Cardiac fibroblast (primary cell): Measurements from ENCODE around the gene RPL27.

Experiments used
- DNase-seq, 2 donors: peaks; one replicate each; pipeline versions ENCODE4 v3.0.0 to v3.0.0-alpha.2; 2010; ENCODE audit warnings: low read depth in 2 of 2
- H3K4me3 ChIP-seq, 2 donors: replicated peaks in 1 of 2; 1 replicate in 1 of 2; 2 replicates in 1 of 2; pipeline ENCODE4 v1.5.1; 2011; ENCODE audit warnings: low read depth in 2 of 2, low read length in 2 of 2, mild to moderate bottlenecking in 2 of 2, moderate library complexity in 1 of 2
- TF ChIP-seq, protein P1 (sequence below): IDR thresholded peaks from one replicate; pipeline ENCODE4 v1.5.1; 2011; ENCODE audit warnings: low read depth, mild to moderate bottlenecking, low read length, inconsistent platforms

The RPL27 gene

DNA sequence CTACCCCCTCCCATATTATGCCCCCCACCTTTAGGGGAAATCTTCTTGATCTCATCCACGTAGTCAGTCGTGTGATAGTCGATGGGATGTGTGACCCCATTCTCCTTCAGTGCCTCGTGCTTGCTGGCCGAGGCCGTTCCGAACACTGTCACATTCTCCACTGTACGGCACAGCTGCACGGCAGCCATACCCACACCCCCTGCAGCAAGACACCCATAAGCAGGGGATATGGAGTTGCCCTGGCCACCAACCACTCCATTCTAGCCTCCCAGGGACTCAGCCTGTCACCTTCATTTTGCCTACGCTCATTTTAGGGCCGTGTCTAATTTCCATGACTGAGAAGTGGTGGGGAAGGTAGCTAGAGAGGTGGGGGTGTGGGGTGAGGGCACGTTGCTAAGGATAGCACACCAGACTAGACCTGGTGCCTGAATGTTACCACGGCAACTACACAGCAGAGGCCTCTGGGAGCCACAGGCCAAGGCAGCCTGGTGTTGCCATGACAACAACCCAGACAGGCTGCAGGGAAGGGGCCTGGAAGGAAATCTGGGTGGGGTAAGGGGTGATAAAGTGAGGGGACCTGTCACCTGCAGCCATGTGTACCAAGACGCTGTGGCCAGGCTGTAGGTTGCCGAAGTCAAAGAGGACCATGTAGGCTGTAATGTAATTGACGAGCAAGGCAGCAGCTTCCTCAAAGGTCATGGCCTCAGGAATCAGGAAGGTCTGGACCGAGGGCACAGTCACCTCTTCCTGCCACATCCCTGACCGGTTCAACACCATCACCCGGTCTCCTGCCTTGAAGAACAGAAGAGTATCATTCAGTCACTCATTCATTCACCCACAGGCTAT, 20.0 kb downstream of the RPL27 start:
- no peak overlapping the region for H3K4me3 ChIP-seq
- peak in 1 of 2 donors; percentile 44 for DNase-seq

DNA sequence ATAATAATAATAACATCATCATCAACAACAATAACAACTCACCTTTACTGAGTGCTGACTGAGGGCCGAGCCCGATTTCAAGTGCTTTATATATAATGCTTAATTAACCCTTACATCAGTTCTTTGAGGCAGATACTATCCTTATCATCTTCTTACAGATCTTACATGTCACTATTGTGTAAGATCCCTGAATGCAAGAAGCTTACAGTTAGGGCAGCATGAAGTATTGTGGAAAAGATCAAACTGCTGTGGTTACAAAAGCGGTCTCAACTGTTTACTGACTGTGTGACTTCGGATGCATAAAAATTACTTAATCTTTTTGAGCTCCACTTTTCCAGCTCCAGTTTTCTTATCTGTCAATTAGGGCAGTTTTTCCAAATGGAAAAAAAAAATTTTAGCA, 20.7 kb downstream of the RPL27 start:
- no peak overlapping the region for H3K4me3 ChIP-seq
- no peak for DNase-seq
- TF ChIP-seq, protein P1, sequence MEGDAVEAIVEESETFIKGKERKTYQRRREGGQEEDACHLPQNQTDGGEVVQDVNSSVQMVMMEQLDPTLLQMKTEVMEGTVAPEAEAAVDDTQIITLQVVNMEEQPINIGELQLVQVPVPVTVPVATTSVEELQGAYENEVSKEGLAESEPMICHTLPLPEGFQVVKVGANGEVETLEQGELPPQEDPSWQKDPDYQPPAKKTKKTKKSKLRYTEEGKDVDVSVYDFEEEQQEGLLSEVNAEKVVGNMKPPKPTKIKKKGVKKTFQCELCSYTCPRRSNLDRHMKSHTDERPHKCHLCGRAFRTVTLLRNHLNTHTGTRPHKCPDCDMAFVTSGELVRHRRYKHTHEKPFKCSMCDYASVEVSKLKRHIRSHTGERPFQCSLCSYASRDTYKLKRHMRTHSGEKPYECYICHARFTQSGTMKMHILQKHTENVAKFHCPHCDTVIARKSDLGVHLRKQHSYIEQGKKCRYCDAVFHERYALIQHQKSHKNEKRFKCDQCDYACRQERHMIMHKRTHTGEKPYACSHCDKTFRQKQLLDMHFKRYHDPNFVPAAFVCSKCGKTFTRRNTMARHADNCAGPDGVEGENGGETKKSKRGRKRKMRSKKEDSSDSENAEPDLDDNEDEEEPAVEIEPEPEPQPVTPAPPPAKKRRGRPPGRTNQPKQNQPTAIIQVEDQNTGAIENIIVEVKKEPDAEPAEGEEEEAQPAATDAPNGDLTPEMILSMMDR, result no peak

More for the DNA sequence above, 20.0 kb downstream of the RPL27 start:
- TF ChIP-seq, protein P1, result no peak

DNA sequence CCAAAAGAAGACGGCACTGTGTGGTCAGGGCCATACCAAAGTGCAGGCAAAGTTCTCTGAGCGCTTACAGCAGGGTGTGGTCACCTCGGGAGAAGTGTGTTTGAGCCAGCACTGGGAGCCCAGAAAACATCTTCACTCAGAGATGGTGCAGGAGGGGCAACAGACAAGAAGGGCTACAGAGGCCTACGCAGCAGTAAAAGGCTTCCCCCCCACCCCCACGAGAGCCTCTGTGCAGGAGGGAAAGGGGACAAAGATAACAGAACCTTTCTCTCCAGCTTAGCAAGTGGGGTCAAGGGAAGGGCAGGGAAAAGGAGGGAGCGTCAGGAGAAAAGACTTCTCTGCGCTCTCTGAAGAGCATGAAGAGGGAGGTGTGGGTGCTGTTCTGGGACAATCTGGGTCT, 21.2 kb downstream of the RPL27 start:
- TF ChIP-seq, protein P1, result no peak
- peak; percentile 27 to 36 for DNase-seq
- peak overlapping the region in 1 of 2 donors; percentile 13 for H3K4me3 ChIP-seq

DNA sequence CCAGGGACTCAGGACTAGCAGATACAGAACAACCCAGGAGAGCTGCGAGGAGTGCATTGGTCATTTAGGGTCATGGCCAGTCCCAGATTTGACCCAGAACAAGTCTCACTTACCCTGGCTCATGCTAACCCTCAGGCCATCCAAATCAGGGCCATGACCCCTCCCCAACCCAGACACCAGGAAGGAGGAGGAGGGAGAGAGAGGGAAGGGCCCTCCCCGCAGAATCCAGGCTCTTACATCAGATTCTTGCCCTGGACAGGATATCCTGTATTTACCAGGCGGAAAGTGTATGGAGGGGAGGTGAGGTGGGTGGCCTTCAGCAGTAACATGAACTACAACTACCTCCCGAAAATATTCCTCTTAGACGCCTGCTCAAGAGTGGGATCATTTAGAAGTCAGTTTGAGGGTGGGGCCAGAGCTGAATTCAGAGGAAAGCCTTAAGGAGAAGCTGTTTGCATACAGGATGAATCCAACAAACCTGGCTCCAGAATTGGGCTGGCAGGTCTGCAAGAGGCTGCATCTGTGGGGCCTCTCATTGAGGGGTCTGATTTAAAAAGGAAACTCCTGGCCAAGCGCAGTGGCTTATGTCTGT, 21.9 kb downstream of the RPL27 start:
- TF ChIP-seq, protein P1, result no peak
- peak overlapping the region in 1 of 2 donors; percentile 13 for H3K4me3 ChIP-seq
- DNase-seq, result peak; percentile 32 to 53

DNA sequence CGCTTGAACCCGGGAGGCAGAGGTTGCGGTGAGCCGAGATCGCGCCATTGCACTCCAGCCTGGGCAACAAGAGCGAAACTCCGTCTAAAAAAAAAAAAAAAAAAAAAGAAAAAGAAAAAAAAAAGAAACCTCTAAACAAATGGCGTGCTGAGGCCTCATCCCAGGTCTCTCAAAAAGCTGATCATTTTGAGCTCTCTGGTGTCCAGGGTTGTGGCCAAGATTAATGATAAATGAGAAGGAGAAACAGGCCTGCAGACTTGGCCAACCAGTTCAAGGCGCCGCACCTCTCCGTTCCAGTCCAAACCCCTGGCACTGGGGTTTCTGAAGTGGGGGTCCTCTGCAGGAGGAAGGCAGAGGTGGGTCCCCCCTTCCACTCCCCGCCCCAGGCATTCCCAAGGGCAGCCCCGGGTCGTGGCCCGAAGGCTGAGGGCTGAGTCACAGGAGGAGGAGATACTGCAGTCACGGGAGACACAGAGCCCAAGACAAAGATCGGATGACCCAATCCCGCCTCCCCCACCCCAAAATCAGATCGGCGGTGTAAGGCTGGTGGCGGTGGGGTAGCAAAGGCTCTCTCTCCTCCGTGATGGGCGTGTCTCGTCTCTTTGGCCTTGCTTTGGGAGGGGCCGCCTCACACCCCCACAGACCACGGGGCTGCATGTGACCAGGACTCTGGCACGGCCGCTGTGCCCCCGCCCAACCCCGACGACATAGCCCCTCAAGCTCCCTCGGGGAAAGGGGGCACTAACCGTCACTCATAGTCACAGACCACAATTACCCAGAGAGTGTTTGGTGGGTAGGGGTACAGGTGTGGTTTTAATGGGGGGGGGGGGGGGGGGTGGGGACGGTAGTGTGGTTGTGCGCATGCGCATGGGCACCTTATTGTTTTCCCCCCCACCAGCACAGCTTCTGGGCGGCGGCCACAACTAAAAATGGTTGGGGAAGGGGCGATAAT, 22.8 kb downstream of the RPL27 start:
- peak; percentile 76 for DNase-seq
- H3K4me3 ChIP-seq, result peak overlapping the region; percentile 99 to 100
- TF ChIP-seq, protein P1, result no peak

DNA sequence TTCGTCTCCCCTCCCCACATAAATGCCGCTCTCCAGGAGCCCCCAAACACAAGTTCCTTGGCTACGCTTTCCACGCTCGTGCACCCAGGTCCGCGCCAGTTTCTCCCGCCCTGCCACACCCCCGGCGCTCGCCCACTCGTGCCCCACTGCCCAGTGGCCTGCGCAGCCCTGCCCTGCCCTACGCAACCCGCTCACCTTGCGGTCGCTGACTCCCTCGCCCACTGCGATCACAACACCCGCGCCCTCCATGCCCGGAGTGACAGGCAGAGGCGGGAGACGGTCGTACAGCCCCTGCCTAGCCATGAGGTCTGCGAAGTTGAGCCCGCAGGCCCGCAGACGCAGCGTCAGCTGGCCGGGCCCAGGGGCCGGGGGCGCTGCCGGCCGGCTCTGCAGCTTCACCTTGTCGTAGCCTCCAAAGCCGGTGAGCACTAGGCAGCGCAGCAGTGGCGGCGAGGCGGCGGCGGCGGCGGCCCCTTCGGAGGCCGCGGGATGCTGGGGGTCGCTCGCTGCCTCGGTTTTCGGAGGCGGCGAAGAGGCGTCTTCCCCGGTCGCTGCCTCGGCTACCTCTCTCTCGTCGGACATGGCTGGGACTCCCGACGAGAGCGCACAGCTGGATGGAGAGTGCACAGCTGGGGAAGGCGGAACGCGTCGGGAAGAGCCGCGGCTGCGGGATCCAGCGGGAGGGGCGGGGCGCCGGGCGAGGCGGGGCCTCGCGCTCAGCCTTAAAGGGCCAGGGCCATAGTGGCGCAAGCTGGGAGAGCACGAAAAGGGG, 23.7 kb downstream of the RPL27 start, which contains the start of gene VAT1:
Gene VAT1 (minus strand): TSS at position 645 of the 772 bp plus-strand sequence. CDS start 63 bp downstream, at position 582.
- peak within 1 kb of the TSS; percentile 99 to 100 for H3K4me3 ChIP-seq
- TF ChIP-seq, protein P1, result no peak
- DNase-seq, result peak; percentile 76 to 80
